ENCODE data around the gene MED23. TPM values are rescaled to one million over a fixed set of nuclear protein-coding genes. Genes with fewer than 3 reads are reported as not detected.

The MED23 gene
- total RNA-seq, 2 donors from 2014 or later, result 11.9 to 18.2 TPM

DNA sequence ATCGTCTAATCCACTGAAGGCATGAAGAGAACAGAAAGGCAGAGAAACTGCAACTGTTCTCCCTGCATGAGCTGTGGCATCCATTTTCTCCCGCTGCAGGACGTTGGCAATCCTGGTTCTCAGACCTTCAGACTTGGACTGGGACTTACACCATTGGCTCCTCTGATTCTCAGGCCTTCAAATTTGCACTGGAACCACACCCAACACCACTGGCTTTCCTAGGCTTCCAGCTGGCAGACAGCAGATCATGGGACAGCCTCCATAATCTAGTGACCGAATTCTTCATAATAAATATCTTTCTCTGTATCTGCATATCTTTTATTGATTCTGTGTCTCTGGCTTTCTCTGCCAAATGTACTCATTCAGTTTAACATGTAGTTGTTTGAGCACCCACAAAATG lies 69.1 kb downstream of the MED23 start:
- H3K36me3 ChIP-seq (replicated peaks in 1 of 2; ENCODE audit: insufficient read depth in 1 of 2, low read depth in 2 of 2), result no peaks in the 10 kb centered on the region
- no peaks in the 10 kb centered on the region for H3K4me1 ChIP-seq
- ATAC-seq, result no peak
- H3K9me3 ChIP-seq, result no peaks in the 10 kb centered on the region
- WGBS, 2 donors, result 71 to 78% methylated on average over 4 of the region's 4 CpGs
- DNase-seq, result no peak
- intact Hi-C loops (cut with DNase I), result no loop called here
- TF ChIP-seq CTCF (IDR thresholded peaks at IDR 0.05) (no peak), POLR2A (IDR thresholded peaks at IDR 0.05) (no peak)
- no peak overlapping the region for H3K4me3 ChIP-seq
- H3K27me3 ChIP-seq, result no peaks in the 10 kb centered on the region
- no peak overlapping the region for H3K27ac ChIP-seq

- no peak for DNase-seq
- no peaks in the 10 kb centered on the region for H3K4me1 ChIP-seq
- no peak for ATAC-seq
These were observed 72.0 kb downstream of the MED23 start for GRCh38 chr6:131555992-131556391.

DNA sequence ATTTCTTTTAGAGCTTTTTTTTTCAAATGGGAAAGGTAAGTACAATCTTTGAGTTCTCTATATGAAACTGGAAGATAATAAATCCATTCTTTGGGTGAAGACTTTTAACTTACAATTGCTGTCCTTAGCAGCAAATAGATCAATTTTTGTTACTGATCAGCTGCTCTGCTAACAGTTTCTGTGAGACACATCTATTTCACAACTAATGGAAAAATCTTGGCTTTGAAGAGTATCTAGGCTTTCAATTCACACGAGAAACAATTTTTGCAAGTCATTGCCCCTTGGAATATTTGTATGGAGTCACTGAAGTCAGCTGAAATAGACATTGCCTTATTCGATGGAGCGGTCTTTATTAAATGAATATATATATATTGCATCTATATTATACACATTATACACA lies 75.5 kb downstream of the MED23 start:
- H3K36me3 ChIP-seq (replicated peaks in 1 of 2; ENCODE audit: insufficient read depth in 1 of 2, low read depth in 2 of 2), result no peaks in the 10 kb centered on the region
- DNase-seq, result no peak
- ATAC-seq, result no peak
- TF ChIP-seq POLR2A (IDR thresholded peaks at IDR 0.05) (no peak), CTCF (IDR thresholded peaks at IDR 0.05) (no peak)
- H3K4me1 ChIP-seq, result no peaks in the 10 kb centered on the region
- H3K9me3 ChIP-seq, result no peaks in the 10 kb centered on the region
- intact Hi-C loops (cut with DNase I), result no loop called here
- 50 to 60% methylated on average over 3 of the region's 3 CpGs for WGBS, 2 donors
- no peaks in the 10 kb centered on the region for H3K27me3 ChIP-seq
- no peak overlapping the region for H3K4me3 ChIP-seq
- no peak overlapping the region for H3K27ac ChIP-seq

More at GRCh38 chr6:131555992-131556391, 72.0 kb downstream of the MED23 start:
- no peaks in the 10 kb centered on the region for H3K36me3 ChIP-seq (replicated peaks in 1 of 2; ENCODE audit: insufficient read depth in 1 of 2, low read depth in 2 of 2)
- H3K4me3 ChIP-seq, result no peak overlapping the region
- no peak overlapping the region for H3K27ac ChIP-seq
- no peaks in the 10 kb centered on the region for H3K9me3 ChIP-seq
- no peaks in the 10 kb centered on the region for H3K27me3 ChIP-seq
- intact Hi-C loops (cut with DNase I), result no loop called here
- no peak for TF ChIP-seq POLR2A (IDR thresholded peaks at IDR 0.05)
- no peak for TF ChIP-seq CTCF (IDR thresholded peaks at IDR 0.05)

- H3K27ac ChIP-seq, result no peak overlapping the region
- ATAC-seq (no peak), DNase-seq (no peak)
- TF ChIP-seq POLR2A (IDR thresholded peaks at IDR 0.05) (no peak), CTCF (IDR thresholded peaks at IDR 0.05) (no peak)
- WGBS, 2 donors, result 80 to 81% methylated on average over 4 of the region's 4 CpGs
- H3K9me3 ChIP-seq, result no peaks in the 10 kb centered on the region
- no peaks in the 10 kb centered on the region for H3K4me1 ChIP-seq
- intact Hi-C loops (cut with DNase I), result no loop called here
- H3K27me3 ChIP-seq, result no peaks in the 10 kb centered on the region
- H3K36me3 ChIP-seq (replicated peaks in 1 of 2; ENCODE audit: insufficient read depth in 1 of 2, low read depth in 2 of 2), result no peaks in the 10 kb centered on the region
- H3K4me3 ChIP-seq, result no peak overlapping the region
These were observed 76.1 kb downstream of the MED23 start for GRCh38 chr6:131551902-131552301.

DNA sequence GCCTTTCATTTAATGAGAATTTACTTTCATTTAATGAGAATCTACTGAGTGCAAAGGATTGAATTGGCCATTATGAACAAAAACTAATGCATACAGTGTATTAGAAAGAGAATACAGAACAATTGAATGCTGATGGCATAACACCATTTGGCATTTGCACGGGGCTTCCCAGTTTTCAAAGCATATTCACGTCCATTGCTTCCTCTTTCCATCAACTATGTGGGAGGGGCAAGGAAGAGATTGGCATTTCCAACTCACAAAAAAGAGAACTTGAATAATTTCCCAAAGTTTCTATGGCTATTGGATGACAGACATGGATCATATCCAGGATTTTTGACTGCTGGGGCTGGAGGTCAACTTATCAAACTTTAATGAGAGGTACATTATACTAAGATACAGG lies 78.2 kb downstream of the MED23 start:
- Histone ChIP-seq H3K27ac (no peak overlapping the region), H3K27me3 (no peaks in the 10 kb centered on the region), H3K4me1 (no peaks in the 10 kb centered on the region), H3K9me3 (no peaks in the 10 kb centered on the region), H3K4me3 (no peak overlapping the region), H3K36me3 (replicated peaks in 1 of 2; ENCODE audit: insufficient read depth in 1 of 2, low read depth in 2 of 2) (no peaks in the 10 kb centered on the region)
- DNase-seq, result no peak
- ATAC-seq, result no peak
- intact Hi-C loops (cut with DNase I), result no loop called here
- WGBS, 2 donors, result 47 to 49% methylated on average over 2 of the region's 2 CpGs
- TF ChIP-seq POLR2A (IDR thresholded peaks at IDR 0.05) (no peak), CTCF (IDR thresholded peaks at IDR 0.05) (no peak)
